ENCODE measurements around the gene OR51B4.
"Not testable (repeated sequence)": the region's sequence is repeated elsewhere in the genome, so short reads cannot be mapped to it uniquely, and the experiment has no call there.

The OR51B4 gene

GRCh38 chr11:5272395-5273017, 29.2 kb downstream of the OR51B4 start:
- no peak for DNase-seq

- no peak for DNase-seq
These were observed 32.0 kb downstream of the OR51B4 start, which contains the start of gene HBE1 for GRCh38 chr11:5269715-5270147. Gene HBE1 (minus strand): TSS chr11:5269945. CDS start chr11:5269890, 55 bp downstream.

DNA sequence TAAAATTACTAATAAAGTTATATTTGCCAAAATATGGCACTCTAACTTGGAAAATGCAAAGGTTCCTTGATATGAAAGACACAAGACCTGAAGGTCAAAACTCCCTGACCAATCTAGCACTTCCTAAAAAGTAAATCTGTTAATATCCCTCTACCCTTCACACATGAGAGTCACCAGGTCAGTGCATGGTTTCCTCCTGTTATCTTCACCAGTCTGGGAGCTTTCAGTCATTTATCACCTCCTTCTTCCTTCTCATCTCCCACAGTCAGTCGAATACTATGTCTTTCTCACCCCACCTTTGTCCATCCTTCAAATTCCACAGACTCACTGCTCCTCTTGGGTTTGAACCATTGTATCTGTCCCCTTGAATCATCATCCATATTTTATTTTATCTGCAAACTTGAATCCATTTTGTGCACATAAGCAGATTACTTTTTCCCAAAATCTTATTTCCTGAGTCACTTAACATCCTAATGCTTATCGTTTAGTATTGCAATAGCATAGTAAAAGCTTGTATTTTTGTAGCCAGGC, 34.6 kb downstream of the OR51B4 start:
- DNase-seq = no peak

GRCh38 chr11:5266609-5267008, 35.1 kb downstream of the OR51B4 start:
- DNase-seq = no peak

DNA sequence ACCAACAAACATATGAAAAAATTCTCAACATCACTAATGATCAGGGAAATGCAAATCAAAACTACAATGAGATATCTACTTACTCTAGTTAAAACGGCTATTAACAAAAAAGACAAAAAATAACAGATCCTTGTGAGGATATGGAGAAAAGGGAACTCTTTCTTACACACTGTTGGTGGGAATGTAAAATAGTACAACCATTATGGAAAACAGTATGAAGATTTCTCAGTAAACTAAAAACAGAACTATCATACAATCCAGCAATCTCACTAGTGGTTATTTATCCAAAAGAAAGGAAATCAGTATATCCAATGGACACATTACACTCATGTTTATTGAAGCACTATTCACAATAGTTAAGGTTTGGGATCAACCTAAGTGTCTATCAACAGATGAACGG, 35.9 kb downstream of the OR51B4 start:
- no peak for DNase-seq

- no peak for DNase-seq
These were observed 43.0 kb downstream of the OR51B4 start for GRCh38 chr11:5258543-5259262.

- no peak for DNase-seq
These were observed 44.5 kb downstream of the OR51B4 start for GRCh38 chr11:5257296-5257695.

- DNase-seq = not testable (repeated sequence)
These were observed 46.9 kb downstream of the OR51B4 start, which contains the start of gene HBG2 for GRCh38 chr11:5254646-5255413. Gene HBG2 (minus strand): TSS chr11:5254781. CDS start chr11:5254728, 53 bp downstream.

- not testable (repeated sequence) for DNase-seq
These were observed 47.7 kb downstream of the OR51B4 start for GRCh38 chr11:5254023-5254422.

DNA sequence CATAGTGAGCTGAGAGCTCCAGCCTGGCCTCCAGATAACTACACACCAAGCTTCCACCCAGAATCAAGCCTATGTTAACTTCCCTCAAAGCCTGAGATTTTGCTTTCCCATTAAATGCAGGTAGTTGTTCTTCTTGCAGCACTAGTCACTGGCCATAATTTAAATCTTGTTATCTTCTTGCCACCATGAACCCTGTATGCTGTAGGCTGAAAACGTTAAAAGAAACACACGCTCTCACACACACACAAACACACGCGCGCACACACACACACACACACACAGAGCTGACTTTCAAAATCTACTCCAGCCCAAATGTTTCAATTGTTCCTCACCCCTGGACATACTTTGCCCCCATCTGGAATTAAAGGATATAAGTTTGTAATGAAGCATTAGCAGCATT, 48.3 kb downstream of the OR51B4 start:
- not testable (repeated sequence) for DNase-seq

DNA sequence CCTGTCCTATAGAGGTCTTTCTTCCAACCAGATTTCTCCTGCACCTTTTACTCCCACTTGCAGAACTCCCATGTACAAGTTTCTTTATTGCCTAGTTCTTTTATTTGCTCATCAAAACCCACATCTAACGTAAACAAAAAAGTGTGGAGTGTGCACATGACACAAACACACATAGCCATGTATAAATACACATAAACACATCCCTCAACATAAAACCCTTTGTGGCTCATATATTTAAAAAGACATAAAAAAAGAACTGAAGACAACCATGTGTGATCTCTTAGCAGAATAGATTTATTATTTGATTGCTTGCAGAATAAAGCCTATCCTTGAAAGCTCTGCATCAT, 48.9 kb downstream of the OR51B4 start:
- no peak for DNase-seq

DNA sequence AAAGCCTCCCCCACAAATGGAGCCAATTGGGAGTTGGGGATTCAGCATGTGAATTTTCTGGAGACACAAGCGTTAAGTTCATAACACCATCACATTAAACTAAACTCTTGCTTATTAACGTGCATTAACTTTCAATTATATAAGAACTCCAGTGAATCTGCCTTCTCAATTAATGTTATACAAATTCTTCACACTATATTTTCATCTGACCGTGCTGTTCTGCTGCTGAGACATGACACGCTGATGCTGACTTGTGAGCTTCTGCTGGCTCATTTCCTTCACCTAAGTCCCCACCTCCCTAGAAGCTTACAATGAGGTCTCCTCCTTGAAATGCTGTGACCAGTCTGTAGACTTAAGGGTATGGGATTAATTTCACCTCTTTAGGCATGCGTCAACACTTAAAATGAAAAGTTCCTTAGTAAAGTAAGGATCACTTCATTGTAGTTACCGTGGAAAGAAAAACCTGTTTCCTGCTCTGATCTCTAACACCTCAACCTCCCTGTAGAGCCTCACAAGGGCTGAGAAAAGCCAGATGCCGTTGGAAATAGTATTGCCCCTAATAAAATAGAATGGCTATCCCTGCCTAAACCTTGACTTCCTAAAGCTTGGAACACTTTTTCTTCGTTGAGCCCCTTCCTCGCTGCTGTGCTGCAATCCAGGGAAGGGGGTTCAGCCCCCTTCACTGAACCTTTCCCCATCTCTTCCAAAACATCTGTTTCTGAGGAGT, 49.4 kb downstream of the OR51B4 start:
- no peak for DNase-seq

DNA sequence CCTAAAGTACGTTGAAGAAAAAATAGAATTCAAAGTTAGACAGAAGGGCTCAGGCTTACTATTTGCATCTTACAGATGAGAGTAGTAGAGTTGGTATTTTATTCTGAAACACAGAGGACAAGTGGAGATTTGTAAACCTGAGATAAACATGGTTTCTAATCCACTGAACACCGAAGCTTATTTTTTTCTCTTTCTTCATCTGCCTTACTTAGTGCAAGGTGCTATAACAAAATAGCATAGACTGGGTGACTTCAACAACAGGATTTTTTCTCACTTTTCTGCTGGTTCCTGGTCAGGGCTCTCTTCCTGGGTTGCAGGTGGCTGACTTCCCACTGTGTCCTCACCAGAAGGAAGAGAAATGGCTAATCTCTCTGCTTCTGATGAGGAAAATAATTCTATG, 50.0 kb downstream of the OR51B4 start:
- DNase-seq = no peak
